K562 (cell line): ENCODE measurements around the gene PHC3. TPM values are rescaled to one million over a fixed set of nuclear protein-coding genes. Genes with fewer than 3 reads are reported as not detected.

ENCODE experiments used
- CHD7 ChIP-seq: fragments of 200-600 bp; sonication (generic); IDR thresholded peaks from one replicate; pipeline ENCODE4 v1.6.1; 2012; ENCODE audit warnings: mild to moderate bottlenecking, low read depth, low read length, inconsistent platforms
- LCOR ChIP-seq: sonication (generic); formaldehyde crosslinking; IDR thresholded peaks from 2 replicates; pipeline ENCODE4 v1.8.0; 2022; ENCODE audit warnings: mild to moderate bottlenecking, missing genetic modification reagents
- MEIS2 ChIP-seq: fragments of 450-650 bp; IDR thresholded peaks from 2 replicates; pipeline ENCODE4 v1.6.1; 2014; ENCODE audit warnings: mild to moderate bottlenecking; ENCODE audit not compliant: partially characterized antibody
- MITF ChIP-seq: IDR thresholded peaks from 2 replicates; pipeline ENCODE4 v1.6.1; 2014; ENCODE audit warnings: antibody characterized with exemption
- NCOA6 ChIP-seq: fragments of 450-650 bp; IDR thresholded peaks from 2 replicates; pipeline ENCODE4 v1.6.1; 2017; ENCODE audit warnings: mild to moderate bottlenecking
- SAFB ChIP-seq: fragments of 200-400 bp; formaldehyde crosslinking; IDR thresholded peaks from 2 replicates; pipeline ENCODE4 v1.6.1; 2017; ENCODE audit warnings: low read depth, low read length, borderline replicate concordance
- SRSF3 ChIP-seq: fragments of 200-400 bp; formaldehyde crosslinking; IDR thresholded peaks from 2 replicates; pipeline ENCODE4 v1.6.1; 2016; ENCODE audit warnings: mild to moderate bottlenecking, low read length, moderate library complexity; ENCODE audit not compliant: insufficient read depth
- STAT5B ChIP-seq: fragments of 250-450 bp; sonication (Bioruptor Pico); IDR thresholded peaks from 2 replicates; pipeline ENCODE4 v1.8.0; 2021; ENCODE audit warnings: mild to moderate bottlenecking, inconsistent platforms
- ZNF311 ChIP-seq: fragments of 250-450 bp; sonication (Bioruptor Pico); IDR thresholded peaks from 2 replicates; pipeline ENCODE4 v1.4.0; 2020; ENCODE audit warnings: mild to moderate bottlenecking, moderate library complexity
- ZNF511 ChIP-seq: sonication (generic); formaldehyde crosslinking; IDR thresholded peaks from 2 replicates; pipeline ENCODE4 v1.8.0; 2022; ENCODE audit warnings: mild to moderate bottlenecking, missing genetic modification reagents
- ZNF592 ChIP-seq: fragments of 450-650 bp; IDR thresholded peaks from 2 replicates; pipeline ENCODE4 v1.6.1; 2017; ENCODE audit warnings: antibody characterized with exemption, mild to moderate bottlenecking
- polyA plus RNA-seq, 8 experiments: library from polyadenylated mRNA; depleted of rRNA in 4 of 8; stranded (reverse) in 5 of 8; unstranded in 3 of 8; fragments of >200 nt; fragmentation: Nextera tagmentation in 2 of 8; fragmentation: Illumina TruSeq in 1 of 8; extraction: Ambion mirVana in 2 of 8; extraction: Trizol in 1 of 8; gene quantifications; 2 replicates each; pipeline versions ENCODE4 v1.2.1 to v1.2.3, GENCODE V29; 2011 to 2014; ENCODE audit warnings: inconsistent platforms in 1 of 8, missing spikeins in 1 of 8
- total RNA-seq, 7 experiments: library from RNA; depleted of rRNA in 6 of 7; stranded (reverse); fragments of >200 nt in 6 of 7; fragmentation: Illumina TruSeq in 2 of 7; extraction: Trizol in 2 of 7; gene quantifications; 2 replicates each; pipeline versions ENCODE4 v1.2.1 to v1.2.3, GENCODE V29; 2011 to 2021; ENCODE audit warnings: low replicate concordance in 1 of 7

Gene PHC3
- total and polyA plus RNA-seq, 9 of the 15 experiments (the other 6 are each of a cell fraction or from before 2014, with no cell fraction given): 3.1 to 21.6 (median 10.5) TPM

GRCh38 chr3:170132335-170132734 lies 49.2 kb downstream of the PHC3 start (continued):
- TF ChIP-seq MITF (no peak), SRSF3 (no peak), SAFB (no peak), STAT5B (no peak), ZNF592 (peak; percentile 74; the same call in 1 of the 2 replicates), CHD7 (no peak), LCOR (CRISPR knock-in tag) (no peak), ZNF311 (CRISPR knock-in tag) (no peak), MEIS2 (peak; percentile 47), NCOA6 (no peak), ZNF511 (no peak)
